NCI-H2029 (cell line): Measurements from ENCODE around the gene ADPRM.

Source experiments
- DNase-seq: peaks from one replicate; lab custom pipeline; 2025; lab: John Stamatoyannopoulos, UW

Gene ADPRM

DNA sequence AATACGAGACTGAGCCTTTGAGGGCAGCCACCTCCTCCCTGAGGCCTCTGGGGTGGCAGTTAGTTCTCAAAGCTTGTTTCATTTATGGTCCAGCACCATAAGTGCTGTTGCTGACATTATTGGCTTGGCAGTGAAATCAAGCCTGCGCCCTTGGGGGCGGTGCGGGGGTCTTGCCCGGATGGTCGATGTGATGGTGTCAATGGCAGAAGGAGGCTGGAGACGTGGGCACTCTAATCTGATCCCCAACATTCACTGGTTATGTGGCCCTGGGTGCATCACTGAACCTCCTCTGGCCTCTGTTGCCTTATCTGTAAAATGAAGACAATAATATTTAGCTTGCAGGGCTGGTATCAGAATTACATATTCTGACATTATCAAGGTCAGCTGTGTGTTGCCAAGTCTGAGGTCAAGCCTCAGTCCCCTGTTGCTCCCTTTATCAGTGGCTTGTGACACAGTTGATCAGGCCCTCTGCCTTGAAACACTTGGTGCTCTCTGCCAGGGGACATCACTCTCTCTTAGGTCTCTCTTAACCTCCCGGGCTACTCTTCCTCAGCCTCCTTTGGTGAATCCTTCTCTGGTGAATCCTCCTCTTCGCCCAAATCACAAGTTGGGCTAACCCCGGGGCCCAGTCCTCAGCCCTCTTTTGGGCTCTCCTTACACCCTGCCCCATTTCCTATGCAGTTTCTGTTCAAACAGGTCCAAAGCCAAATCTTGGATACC lies 44.2 kb downstream of the ADPRM start:
- DNase-seq, result no peak

- DNase-seq, result no peak
Measured at GRCh38 chr17:10742431-10742830, 45.0 kb downstream of the ADPRM start.

DNA sequence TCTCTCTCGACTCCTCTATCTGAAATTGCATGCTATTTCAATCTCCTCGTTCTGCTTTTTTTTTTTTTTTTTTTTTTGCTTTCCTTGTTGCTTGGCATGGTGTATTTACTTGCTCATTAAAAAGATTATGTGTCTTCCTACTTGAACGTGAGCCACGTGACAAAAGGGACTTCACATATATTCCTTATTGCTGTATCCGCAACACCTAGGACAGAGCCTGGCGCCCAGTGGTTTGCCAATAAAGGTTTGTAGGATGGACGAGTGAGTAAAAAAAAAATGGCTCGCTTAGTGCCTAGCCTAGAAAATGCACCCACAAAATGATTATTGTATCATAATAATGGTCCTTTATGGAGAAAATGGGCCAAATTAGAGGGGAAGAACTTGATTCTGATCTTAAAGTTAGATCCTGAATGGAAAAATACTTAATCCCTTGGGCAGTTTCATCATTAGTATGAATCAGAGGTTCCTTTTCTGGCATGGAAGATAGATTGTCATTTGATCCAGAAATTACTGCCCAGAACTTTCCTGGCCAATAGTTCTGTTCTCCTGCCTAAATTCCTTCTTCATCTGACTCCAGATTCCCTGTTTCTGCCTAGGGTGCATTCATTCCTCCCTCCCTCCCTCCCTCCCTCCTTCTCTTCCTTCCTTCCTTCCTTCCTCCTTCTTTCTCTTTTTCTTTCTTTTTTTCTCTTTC lies 46.1 kb downstream of the ADPRM start:
- DNase-seq, result no peak

GRCh38 chr17:10744501-10745000 lies 47.2 kb downstream of the ADPRM start:
- DNase-seq, result no peak

GRCh38 chr17:10745231-10745630 lies 47.8 kb downstream of the ADPRM start:
- DNase-seq, result no peak

DNA sequence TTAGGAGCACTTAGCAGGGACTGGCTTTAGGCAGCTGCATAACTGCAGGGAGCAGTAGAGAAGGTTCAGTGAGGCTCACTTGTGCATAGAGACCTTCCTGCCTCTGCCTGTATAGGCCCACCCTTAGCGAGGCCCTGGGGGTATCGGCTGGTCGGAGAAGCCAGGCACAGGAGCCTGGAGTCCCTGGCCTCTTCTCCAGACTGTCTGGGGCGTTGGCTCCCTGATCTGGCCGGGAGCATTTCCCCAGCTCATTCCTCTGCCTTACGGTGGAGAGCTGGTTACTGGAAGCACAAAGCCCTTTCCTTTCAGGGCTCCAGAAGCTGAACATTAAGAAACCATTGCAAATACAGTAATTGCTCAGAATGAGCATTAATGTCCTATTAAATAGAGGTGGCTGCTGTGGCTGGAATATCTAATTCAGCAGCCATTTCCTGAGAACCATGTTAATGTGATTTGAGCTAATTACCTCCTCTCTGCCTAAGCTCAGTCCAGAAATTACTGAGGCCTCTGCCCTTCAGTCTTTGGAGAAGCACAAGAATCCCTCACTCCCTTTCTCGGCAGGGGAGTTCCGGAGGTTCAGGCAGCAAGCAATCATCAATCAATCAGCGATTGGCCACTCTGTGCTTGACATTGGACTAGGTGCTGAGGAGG lies 51.3 kb downstream of the ADPRM start:
- DNase-seq, result no peak

DNA sequence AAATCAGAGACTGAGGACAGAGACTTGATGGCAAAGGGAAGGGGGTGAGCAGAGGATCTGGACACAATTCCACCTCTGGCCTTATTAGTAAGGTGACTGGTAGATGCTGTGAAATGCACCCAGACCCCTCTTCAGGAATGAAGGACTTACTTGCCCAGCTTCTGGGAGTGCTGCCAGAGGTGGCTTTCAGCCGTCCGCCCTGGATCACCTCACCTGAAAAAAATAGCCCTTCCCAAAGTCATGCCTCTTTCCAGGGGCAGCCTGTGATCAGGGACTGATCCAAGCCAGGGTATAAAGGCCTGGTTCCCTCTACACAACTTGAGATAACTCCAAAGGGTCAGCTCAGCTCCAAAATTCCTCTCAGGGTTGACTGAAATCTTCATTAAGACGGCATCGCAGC lies 52.8 kb downstream of the ADPRM start:
- DNase-seq, result no peak

DNA sequence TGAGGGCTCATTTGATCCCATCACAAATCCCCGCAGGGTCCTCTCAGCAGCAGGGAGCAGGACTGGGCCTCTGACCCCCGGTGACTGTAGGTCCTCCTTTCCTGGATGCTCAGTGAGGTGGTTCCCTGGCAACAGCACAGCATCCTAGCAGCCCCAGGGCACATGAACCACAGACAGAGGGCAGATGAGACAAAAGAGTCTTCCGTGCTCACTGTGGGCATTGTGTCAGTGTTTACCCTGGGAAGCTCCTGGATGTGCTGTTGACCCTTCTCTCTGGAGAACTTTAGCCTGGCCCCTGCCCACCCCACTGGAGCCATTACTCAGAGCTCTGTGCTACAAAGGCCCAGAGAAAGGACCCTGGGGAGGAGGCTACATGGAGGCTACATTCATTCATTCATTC lies 54.2 kb downstream of the ADPRM start:
- no peak for DNase-seq

GRCh38 chr17:10752696-10753095 lies 55.3 kb downstream of the ADPRM start:
- DNase-seq, result no peak

GRCh38 chr17:10754109-10754508 lies 56.7 kb downstream of the ADPRM start:
- no peak for DNase-seq

GRCh38 chr17:10754861-10755591 lies 57.6 kb downstream of the ADPRM start:
- DNase-seq, result no peak

GRCh38 chr17:10755592-10756127 lies 58.3 kb downstream of the ADPRM start:
- DNase-seq, result no peak

DNA sequence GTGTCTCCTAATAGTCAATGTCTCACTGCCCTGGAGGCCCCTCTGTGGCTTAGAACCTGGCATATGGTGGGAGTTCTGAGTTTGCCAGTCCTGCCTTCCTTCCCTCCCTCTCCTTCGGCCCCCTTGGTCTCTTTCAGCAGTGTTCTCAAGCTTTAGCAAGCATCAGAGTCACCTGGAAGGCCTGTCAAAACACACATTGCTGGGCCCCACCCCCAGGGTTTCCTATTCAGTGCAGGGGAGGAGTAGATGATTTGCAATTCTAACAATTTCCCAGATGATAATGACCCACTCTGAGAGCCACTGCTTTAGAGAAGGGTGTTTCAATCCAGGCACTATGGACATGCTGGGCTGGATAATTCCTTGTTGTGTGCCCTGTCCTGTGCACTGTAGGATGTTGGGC lies 58.8 kb downstream of the ADPRM start:
- no peak for DNase-seq

DNA sequence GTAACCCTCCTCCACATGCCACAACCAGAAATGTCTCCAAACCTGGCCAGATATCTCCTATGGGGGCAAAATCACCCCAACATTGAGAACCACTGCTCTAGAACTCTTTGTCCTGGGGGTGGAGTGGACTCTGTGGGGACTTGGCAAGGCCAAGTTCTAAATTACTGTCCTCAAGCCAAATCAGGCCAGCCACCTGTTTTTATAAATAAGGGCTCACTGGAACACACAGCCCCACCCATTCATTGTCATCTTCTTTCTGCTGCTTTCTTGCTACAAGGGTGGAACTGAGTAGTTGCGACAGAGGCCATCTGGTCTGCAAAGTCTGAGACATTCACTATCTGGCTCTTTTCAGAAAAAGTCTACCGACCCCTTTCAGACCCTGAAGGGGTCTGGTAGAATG lies 59.2 kb downstream of the ADPRM start:
- DNase-seq, result no peak

DNA sequence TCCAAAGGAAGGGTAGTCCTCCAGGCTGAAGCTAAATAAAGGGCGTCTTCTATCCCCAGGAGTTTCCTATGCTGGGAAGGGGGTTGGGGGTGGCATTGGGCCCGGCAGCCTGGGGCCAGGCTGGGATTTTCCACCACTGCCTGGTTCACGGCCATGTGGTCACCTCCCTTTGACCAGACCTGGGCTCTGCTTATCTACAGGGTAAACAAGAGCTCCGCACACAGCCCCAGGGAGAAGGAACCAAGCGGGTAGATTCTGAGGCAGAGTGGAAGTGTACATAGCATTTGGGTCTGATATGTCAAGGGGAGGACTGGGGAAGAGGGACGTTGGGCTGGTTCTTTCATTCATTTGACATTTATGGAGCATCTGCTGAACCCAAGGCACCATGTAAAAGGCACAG lies 59.7 kb downstream of the ADPRM start:
- DNase-seq, result no peak

DNA sequence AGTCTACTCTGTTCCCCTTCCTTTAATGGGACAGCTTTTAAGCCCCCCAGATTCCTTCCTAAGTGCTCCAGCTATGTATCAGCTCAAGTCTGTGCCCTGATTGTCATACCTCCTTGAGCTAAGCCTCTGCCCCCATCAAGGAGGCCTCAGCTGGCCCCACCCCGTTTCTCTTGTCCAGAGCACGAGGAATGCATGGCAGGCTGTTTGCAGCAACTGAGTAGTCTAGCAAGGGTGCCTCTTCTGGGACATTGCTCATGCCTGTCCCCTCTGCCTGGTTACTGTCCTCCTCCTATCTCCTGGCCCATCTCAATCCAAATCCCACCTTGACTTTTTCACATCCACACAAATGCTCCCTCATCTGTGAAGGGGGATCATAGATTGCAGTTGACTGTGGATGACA lies 60.3 kb downstream of the ADPRM start:
- no peak for DNase-seq

GRCh38 chr17:10758062-10758461 lies 60.7 kb downstream of the ADPRM start:
- DNase-seq, result no peak
